Gastroesophageal sphincter (tissue), 3 donors: ENCODE results near the gene GAS5.

Experiments
- POLR2AphosphoS5 ChIP-seq: sonication (generic); formaldehyde crosslinking; IDR thresholded peaks from one replicate; pipeline ENCODE4 v1.6.1; 2017; ENCODE audit warnings: antibody characterized with exemption
- TF ChIP-seq, protein P1 (sequence below), 4 experiments: fragments of 200-600 bp in 2 of 4; fragments of 450-650 bp in 2 of 4; sonication (generic) in 1 of 4; IDR thresholded peaks; one replicate each; pipeline ENCODE4 v1.5.1; 2017 to 2019; ENCODE audit warnings: antibody characterized with exemption in 4 of 4, mild to moderate bottlenecking in 2 of 4, moderate library complexity in 2 of 4

DNA sequence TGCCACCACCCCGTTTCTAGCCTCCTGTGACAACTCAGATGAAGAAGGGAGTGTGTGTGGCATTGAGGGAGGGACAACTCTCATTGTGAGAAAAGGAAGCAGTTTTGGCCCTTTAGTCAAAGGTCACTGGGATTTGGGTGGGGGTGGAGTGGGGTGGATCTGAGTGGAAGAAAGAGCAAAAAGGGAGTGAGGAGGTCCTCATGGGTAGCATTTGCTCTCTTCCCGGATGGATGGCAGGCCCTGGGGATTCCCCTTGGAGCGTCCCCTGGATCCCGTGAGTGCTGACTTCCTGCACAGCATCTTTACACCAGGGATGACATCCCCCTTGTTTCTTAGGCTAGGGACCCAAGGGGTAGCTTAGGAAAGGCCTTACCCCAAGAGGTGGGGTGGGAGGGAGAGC, 48.9 kb upstream of the GAS5 start:
- TF ChIP-seq, protein P1, sequence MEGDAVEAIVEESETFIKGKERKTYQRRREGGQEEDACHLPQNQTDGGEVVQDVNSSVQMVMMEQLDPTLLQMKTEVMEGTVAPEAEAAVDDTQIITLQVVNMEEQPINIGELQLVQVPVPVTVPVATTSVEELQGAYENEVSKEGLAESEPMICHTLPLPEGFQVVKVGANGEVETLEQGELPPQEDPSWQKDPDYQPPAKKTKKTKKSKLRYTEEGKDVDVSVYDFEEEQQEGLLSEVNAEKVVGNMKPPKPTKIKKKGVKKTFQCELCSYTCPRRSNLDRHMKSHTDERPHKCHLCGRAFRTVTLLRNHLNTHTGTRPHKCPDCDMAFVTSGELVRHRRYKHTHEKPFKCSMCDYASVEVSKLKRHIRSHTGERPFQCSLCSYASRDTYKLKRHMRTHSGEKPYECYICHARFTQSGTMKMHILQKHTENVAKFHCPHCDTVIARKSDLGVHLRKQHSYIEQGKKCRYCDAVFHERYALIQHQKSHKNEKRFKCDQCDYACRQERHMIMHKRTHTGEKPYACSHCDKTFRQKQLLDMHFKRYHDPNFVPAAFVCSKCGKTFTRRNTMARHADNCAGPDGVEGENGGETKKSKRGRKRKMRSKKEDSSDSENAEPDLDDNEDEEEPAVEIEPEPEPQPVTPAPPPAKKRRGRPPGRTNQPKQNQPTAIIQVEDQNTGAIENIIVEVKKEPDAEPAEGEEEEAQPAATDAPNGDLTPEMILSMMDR (IDR thresholded peaks at IDR 0.05), result no peak
- no peak for TF ChIP-seq POLR2AphosphoS5
